Adrenal gland (tissue), 5 donors: Measurements from ENCODE around the gene FRY.

Source experiments
- POLR2A ChIP-seq, 2 donors: fragments of 450-650 bp; IDR thresholded peaks; one replicate each; pipeline ENCODE4 v1.6.1; 2017; ENCODE audit warnings: antibody characterized with exemption in 2 of 2, mild to moderate bottlenecking in 2 of 2, moderate library complexity in 1 of 2
- TF ChIP-seq, protein P1 (sequence below), 6 experiments: fragments of 450-650 bp in 4 of 6; fragments of 200-600 bp in 2 of 6; sonication (generic) in 1 of 6; IDR thresholded peaks; 1 replicate in 5 of 6; 2 replicates in 1 of 6; pipeline versions ENCODE4 v1.5.1 to v1.8.0; 2016 to 2021; ENCODE audit warnings: antibody characterized with exemption in 6 of 6, mild to moderate bottlenecking in 2 of 6, moderate library complexity in 1 of 6
- donor health status: DM: no; HTN: no; CAD: no.

DNA sequence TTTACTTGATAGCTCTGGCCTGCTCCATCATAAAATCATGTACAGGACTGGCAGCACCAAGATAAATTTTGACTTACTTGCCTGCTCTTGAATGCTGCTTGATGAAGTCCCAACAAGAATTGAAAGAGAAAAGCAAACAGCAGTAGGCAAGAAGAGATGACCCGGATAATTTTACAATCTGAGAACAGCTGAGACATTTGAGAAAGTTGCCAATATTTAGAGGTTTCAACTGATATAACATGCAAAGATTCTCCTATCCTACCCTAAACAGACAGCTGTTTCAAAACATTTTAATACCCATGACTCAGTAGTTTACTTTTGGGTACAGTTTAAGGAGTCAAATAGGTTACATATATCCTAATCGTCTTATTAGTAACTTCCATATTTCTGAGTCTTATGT lies 5.9 kb downstream of the FRY start:
- TF ChIP-seq, protein P1, sequence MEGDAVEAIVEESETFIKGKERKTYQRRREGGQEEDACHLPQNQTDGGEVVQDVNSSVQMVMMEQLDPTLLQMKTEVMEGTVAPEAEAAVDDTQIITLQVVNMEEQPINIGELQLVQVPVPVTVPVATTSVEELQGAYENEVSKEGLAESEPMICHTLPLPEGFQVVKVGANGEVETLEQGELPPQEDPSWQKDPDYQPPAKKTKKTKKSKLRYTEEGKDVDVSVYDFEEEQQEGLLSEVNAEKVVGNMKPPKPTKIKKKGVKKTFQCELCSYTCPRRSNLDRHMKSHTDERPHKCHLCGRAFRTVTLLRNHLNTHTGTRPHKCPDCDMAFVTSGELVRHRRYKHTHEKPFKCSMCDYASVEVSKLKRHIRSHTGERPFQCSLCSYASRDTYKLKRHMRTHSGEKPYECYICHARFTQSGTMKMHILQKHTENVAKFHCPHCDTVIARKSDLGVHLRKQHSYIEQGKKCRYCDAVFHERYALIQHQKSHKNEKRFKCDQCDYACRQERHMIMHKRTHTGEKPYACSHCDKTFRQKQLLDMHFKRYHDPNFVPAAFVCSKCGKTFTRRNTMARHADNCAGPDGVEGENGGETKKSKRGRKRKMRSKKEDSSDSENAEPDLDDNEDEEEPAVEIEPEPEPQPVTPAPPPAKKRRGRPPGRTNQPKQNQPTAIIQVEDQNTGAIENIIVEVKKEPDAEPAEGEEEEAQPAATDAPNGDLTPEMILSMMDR (IDR thresholded peaks at IDR 0.05), result no peak
- no peak for TF ChIP-seq POLR2A (IDR thresholded peaks at IDR 0.05)
